HG03469 (cell line): ENCODE results near the gene KRTAP12-4.
"Not testable (repeated sequence)": the region's sequence is repeated elsewhere in the genome, so short reads cannot be mapped to it uniquely, and the experiment has no call there.

Experiments
- ATAC-seq: cut with Tn5 transposase; IDR thresholded peaks from one replicate; pipeline ENCODE4 v1.9.1; 2021; ENCODE audit warnings: mild to moderate bottlenecking, moderate library complexity, moderate number of reproducible peaks; ENCODE audit not compliant: unreplicated experiment

Gene KRTAP12-4

DNA sequence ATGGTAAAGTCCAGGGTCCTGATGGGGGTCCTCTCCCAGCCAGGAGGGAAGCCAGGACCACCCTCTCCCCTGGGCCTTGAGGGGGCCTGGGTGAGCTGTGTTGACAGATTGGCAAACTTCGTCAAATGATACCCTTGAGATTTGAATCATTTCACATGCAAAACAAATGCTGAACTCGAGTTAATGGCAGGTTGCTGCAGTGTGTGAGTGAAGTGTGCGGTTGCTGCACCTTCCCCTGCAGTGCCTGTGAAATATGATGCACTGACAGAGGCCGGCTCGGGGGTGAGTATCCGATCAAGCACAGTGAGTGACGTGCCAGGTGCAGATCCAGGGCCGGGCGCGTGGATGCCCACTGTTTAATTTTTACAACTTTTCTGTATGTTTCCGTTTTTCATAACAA is 33.2 kb upstream of the KRTAP12-4 start:
- no peak for ATAC-seq

DNA sequence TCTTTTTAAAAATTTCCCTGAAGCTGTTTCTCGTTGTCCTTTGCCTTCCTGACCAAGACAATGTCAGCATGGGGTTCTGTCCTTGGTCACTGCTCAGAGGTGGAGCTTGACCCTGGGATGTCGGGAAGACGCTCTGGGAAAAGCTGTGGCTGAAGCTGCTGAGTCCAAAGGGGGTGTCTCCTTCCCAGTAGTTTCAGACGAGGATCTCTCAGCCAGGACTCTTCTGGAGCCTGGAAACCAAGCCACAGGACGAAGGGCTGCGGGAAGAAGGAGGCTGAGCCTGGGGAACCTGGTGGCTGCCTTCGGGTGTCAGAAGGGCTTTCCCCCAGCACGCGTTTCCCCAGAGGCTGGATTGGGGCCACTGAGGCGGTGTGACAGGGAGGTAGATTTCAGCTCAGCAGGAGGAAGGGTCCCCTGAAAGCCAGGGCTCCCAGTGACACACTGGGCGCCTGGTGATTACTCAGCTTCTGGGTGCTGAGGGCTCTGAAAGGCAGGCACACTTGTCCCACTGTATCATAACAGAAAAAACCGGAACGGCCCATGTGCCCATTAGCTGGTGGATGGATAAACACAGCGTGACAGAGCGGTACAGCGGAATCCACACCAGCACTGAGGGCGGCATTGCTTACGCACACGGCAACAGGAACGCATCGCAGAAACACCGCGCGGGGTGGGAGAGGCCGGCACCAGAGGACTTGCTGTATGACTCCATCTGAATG is 32.5 kb upstream of the KRTAP12-4 start:
- ATAC-seq: no peak

DNA sequence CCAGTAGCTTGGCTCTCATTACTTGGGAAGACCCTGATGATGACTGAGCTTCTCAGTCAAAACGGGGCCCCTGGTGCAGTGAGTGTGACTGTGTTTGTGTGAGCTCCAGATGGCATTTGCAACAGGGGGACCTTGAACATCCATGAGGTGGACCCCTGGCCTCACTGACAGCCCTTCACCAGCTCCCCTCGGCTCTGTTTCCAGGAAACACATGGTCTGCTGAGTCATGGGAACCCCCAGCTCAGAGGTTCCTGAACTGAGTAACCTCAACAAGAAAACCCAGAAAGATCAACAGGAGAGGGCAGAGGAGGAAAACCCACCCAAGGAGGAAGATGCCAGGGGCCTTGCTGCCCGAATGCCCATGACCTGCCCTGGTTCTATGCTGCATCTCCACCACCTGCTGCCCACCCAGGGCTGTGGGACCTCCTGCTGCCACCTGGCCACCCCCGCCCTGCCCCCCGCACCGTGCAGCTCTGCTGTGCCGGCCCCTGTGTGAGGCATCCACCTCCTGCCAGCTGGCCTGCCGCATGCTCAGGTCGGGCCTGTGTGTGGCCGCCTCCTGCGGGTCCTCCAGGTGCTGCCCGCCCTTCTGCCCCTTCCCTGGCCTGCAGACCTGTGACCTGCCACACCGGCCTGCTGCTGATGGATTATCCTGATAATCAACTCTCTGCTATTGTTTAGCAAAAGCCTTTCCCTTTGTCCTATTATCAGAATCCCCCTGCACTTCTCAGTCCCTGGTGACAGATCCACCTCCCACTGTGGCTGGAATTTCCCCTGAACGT is 31.7 kb upstream of the KRTAP12-4 start:
- ATAC-seq: no peak

DNA sequence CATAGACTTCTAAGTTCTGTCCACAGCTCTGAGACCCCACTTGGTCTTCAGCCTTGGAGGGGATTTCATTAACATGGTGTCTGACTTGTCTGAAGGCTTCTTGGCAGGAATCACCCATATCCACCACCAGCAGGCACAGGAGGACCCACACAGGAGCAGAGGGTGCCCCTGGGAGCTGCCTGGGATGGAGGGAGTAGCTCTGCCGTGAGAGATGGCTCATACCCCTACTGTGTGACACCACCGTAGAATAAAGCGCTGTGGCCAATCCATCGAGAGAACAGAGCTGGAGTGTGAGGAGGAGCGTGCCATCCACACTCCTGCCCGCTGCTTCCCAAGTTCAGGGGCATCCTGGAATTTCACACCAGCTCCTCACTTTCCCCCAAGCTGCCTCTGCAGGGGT is 30.6 kb upstream of the KRTAP12-4 start:
- not testable (repeated sequence) for ATAC-seq

DNA sequence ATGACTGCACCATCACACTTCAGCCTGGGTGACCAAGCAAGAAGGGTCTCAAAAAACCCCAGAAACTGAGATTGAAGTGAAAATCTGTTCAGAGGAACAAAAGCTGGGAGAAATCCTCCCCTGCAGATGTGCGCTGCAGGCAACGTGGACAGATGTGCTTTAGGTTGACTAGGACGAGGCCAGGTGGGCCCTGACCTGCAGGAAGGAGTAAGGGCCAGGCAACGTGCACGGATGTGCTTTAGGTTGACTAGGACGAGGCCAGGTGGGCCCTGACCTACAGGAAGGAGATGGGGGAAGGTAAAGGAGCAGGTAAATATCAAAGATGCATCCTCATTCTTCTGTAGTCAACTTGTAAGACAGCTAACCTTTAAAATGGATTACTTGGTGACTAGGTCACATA is 30.0 kb upstream of the KRTAP12-4 start:
- ATAC-seq: no peak

DNA sequence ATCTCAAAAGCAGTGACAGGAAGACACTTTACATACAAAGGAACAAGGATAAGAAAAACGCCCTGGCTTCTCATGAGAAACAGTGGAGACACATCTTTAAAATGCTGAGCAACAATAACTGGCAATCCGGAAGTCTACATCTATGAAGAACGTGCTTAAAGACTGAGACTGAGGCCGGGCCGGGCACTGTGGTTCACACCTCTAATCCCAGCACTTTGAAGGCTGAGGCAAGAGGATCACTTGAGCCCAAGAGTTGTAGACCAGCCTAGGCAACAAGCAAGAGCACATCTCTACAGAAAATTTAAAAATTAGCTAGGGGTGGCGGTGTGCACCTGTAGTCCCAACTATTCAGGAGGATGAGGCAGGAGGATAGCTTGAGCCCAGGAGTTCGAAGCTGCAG is 29.6 kb upstream of the KRTAP12-4 start:
- ATAC-seq: no peak

DNA sequence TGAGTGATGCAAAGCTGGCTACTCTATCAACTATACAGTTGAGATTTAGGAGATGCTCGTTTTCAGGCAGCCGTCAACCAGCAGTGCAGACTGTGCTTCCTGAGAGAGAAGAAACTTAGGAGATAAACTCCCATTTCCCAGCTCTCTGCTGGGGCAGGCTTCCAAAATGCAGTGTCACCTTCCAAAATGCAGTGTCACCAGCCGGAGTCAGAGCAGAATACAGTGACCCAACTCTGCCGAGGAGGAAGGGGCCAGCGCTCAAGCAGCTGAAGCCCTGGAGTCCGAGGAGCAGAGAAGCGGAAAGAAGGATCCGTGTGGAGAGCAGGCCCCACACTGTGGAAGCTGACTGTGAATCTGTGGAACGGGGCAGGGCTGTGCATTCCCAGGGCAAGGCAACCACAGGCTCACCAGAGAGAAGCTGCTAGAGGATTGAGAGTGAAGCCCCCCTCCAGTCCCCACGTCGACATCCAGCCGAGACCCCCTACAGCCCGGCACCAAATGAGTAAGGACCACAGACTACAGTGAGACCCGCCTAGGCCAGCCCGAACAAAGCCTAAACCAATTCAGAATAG is 28.2 kb upstream of the KRTAP12-4 start:
- no peak for ATAC-seq

DNA sequence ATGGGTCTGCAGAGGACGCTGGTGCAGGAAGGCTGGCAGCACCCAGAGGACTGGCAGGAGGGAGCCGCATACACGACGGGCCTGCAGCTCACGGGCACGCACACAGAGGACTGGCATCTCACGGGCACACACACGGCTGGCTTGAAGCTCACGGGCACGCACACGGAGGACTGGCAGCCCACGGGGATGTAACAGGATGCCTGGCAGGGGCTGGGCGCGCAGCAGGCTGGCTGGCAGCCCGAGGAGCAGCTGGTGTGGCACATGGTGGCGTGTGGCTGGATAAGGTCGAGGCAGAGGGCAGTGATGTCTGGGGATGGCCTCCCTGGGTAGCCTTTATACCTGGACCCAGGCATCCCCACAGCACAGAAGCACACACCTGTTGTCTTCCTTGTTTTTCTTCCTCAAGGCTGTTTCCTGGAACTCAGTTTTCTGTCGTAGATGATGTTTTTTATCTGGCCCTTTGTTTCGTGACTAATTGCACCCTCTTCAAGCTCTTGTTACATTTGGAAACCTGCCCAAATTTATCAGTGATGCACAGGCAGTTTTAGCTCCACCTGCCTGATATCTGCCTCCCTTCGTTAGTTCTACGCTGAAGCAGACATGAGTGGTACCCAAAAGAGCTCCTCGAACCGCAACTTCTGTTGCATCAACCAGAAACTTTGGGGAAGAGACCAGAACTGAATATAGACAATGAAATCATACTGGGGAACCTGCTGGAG is 27.6 kb upstream of the KRTAP12-4 start, which contains the start of gene KRTAP12-1:
KRTAP12-1 (minus strand) TSS at position 303 of the 719 bp plus-strand sequence; CDS start at position 263, 40 bp downstream.
- ATAC-seq: no peak

DNA sequence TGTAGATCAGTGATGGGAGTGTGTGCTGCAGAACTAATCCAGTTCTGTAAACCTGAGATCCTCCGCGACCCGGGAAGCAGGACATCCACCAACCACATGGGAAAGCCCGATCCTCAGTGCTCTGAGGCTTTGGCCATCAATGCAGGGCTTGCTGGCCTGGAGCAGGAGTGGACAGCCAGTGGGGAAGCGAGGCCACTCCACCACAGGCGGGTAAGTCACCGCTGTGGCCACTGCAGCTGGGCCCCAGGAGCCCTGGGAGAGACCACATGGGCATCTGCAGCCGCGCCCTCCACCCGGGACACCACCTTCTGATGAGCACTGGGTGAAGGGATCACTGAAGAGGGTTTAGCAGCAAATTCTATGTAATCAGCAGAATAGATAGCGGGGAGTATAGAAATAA is 26.7 kb upstream of the KRTAP12-4 start:
- ATAC-seq: no peak

DNA sequence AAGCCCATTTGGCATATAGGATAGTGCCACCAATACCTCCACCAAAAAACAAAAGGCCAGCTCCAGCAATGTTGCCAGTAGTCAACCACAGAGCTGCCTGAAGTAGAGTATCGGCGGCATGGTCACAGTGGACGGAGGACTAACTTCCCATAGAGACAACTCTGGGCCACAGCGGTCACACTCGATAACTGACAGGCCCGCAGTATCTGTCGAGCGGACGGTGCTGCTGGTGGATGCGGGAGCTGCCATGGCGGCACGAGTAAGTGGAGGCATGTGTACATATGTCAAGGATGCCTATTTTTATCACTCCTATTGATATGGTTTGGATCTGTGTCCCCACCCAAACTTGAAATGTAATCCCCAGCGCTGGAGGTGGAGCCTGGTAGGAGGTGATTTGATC is 23.4 kb upstream of the KRTAP12-4 start:
- no peak for ATAC-seq

DNA sequence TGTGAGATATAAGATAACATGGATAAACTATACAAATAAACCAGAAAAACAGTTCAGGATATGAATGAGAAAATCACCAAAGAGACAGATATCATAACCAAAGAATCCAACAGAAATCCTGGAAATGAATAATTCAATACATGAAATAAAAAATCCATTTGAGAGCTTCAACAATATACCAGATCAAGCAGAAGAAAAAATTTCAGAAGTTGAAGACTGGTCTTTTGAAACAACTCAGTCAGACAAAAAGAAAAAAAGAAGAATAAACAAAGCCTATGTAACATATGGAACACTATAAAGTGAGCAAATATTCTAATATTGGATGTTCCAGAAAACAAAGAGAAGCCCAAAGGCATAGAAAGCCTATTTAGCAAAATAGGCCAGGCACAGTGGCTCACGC is 17.5 kb upstream of the KRTAP12-4 start:
- ATAC-seq: no peak

DNA sequence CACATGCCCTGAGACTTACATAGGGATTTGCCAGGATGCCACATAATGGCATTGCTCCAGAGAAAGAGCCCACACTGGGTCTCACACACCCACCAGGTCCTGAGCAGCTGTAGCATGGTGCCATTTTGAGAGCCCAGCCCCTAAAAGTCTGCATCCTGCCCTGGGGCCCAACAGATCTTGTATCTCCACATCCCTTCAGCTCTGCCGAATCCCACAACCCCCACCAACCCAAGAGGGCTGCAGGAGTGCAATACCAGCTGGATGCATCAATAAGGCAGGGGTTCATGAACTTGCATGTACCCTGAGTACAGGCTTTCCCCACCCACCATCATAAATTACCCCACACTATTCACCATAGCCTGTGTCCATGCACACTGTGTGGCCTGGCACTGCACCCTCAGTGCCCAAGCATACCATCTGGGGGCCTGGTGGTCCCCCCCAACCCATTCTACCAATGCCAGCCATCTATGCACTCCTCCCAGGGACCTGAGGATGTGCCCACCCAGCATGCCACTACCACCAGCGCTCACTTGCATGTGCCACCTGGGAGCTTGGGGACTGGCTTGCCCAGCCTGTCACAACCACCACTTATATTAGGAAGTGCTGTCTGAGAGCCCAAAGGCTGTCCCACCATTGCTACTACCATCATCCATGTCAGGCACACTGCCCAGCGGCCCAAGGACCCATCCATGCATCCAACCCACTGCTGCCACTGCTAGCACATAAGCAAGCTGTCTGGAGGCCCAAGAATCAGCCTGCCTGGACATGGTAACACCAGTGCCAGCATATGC is 16.4 kb upstream of the KRTAP12-4 start:
- no peak for ATAC-seq

DNA sequence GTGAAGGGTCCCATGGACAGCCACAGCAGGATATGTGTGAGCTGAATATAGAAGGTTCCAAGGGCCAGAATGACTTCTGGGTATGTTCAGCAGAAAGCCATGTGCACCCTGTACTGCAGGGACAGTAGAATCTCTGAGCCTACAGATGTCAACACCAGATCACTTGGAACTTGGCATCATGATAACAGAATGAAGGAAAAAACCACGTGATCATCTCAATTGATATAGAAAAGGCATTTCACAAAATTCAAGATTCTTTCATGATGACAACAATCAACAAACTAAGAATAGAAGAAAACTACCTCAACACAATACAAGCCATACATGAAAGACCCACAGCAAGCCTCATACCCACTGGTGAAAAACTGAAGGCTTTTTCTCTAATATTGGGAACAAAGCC is 13.2 kb upstream of the KRTAP12-4 start:
- ATAC-seq: no peak

DNA sequence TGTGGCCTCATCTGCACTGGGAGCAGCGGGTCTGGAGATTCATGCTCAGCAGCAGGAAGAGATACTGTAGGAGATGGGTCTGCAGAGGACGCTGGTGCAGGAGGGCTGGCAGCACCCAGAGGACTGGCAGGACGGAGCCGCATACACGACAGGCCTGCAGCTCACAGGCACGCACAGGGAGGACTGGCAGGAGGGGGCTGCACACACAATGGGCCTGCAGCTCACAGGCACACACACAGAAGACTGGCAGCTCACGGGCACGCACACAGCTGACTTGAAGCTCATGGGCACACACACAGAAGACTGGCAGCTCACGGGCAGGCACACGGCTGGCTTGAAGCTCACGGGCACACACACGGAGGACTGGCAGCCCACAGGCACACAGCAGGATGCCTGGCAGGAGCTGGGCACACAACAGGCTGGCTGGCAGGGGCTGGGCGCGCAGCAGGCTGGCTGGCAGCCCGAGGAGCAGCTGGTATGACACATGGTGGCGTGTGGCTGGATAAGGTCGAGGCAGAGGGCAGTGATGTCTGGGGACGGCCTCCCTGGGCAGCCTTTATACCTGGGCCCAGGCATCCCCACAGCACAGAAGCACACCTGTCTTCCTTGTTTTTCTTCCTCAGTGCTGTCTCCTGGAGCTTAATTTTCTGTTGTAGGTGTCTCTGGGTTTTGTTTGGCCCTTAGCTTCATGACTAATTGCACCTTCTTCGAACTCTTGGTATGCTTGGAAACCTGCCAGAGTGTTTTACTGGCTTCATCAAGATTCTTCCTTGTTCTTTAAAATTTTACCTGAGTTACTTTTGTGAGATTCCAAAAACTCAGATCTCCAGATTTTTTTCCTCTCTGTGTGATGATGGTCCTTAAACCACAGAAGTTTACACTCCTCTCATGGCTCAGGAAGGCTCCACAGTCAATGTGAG is 12.2 kb upstream of the KRTAP12-4 start, which contains the start of gene KRTAP12-2:
KRTAP12-2 (minus strand) TSS at position 527 of the 920 bp plus-strand sequence; CDS start at position 486, 41 bp downstream.
- no peak for ATAC-seq

DNA sequence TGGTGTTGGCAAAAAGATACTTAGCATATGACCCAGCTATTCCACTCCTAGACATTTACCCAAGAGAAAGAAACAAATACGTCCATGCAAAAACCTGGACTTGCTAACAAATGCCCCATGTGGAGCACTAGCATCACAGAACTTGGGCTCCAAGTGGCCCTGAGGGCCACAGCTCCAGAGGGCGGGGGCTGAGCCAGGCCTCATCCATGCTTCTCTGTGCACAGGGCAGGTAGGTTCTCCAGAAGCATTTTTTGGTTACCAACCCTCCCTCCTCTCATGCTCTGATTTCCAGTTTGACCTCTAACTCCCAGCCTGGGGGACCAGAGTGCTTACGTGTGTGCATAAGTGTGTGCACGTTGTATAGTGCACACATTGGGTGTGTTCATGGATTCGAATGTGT is 10.2 kb upstream of the KRTAP12-4 start:
- ATAC-seq: no peak

DNA sequence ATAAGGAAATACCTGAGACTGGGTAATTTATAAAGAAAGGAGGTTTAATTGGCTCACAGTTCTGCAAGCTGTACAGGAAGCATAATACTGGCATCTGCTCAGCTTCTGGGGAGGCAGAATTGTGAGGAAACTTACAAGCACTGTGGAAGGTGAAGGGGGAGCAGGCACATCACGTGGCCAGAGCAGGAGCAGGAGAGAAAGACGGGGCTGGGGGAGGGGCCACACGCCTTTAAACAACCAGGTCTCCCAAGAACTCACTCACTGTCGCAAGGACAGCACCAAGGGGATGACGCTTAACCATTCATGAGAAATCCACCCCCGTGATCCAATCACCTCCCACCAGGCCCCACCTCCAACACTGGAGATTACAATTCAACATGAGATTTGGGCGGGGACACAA is 7.1 kb upstream of the KRTAP12-4 start:
- ATAC-seq: not testable (repeated sequence)

DNA sequence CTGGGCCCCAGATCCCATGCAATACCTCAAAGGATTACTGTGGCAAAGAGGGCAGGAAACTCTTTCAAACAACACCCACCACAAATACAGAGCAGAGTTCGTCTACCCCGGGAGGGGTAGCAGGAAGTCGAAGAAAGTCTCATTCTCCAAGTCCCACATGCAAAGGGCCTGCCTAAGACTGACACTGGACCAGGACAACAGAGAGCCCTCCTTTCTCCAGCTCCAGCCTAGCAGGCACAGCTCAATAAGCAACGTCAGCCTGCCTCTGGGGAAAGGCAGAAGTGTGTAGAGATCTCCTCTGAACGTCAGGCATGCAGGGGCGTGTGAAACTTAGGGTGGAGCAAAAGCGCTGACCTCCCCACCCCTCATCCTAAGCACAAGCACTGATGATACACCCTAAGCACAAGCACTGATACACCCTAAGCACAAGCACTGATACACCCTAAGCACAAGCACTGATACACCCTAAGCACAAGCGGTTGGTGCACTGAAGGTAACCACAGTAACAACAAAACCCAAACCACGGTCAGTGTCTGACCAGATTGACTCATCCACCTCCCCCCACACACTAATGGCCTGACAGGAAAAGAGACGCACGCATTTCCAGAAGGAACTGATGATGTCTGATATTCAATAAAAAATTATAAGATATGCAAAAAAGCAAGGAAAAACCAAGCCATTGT is 4.6 kb upstream of the KRTAP12-4 start:
- ATAC-seq: no peak

DNA sequence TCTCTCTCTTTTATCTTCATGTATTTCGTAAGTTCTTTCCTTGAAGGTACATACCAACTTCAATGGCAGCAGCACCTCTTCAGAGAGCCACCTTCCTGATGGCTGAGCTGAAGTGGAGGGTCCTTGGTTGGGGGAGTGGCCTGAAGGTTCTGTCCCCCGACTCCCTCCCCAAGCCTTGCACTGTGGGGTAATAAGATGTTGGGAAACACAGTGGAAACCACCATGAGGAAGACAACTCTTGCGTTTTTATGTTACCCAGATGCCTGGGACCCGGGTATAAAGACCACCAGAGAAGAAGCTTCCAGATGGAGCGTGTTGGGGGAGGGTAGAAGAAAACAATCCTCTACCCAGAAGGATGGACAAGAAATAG is 4.1 kb upstream of the KRTAP12-4 start:
- no peak for ATAC-seq
